ENCODE measurements around the gene STMN1.

- TF ChIP-seq CTCF (IDR thresholded peaks at IDR 0.05) (no peak), POLR2A (IDR thresholded peaks at IDR 0.05) (no peak), EP300 (IDR thresholded peaks at IDR 0.05) (no peak)
Observed at GRCh38 chr1:25880518-25880917, 25.7 kb downstream of the STMN1 start.
